DMS153 treated with DMSO at 0.1 percent for 48 hours (cell line): ENCODE data around the gene ARHGAP18.

Experiments used
- DNase-seq: peaks from one replicate; lab custom pipeline; 2025; ENCODE audit not compliant: unreplicated experiment; lab: John Stamatoyannopoulos, UW

The ARHGAP18 gene

DNA sequence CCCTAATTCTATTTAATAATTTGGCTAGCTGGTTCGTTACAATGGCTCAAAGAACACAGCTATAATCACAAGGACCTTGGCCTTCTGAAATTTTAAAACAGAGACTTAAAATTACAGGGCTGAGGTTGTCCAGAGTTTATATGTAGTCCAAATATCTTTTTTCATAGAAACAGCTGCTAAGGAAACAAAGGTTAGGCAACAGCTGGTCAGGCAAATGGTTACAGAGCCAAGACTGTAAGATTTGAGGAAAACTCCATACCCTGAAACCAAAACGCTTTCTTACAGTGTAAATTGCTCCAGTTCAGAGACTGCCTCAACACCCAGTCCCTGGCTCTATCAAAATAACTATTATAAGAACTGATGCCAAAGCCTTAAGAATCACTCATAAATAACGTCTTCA is 9.7 kb upstream of the ARHGAP18 start:
- DNase-seq: no peak

DNA sequence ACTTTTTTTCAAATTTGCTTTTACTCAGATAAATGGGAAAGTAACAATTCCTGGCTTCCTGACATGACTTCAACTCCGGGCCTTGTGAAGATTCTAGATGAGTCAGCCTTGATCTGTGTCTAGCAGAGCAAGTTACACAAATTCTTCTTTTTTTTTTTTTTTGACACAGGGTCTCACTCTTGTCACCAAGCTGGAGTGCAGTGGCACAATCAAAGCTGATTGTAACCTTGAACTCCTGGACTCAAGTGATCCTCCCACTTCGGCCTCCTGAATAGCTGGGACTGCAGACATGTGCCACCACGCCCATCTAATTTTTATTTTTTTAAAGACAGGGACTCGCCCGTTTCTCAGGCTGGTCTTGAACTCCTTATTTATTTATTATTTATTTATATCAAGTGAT is 7.3 kb upstream of the ARHGAP18 start:
- no peak for DNase-seq

DNA sequence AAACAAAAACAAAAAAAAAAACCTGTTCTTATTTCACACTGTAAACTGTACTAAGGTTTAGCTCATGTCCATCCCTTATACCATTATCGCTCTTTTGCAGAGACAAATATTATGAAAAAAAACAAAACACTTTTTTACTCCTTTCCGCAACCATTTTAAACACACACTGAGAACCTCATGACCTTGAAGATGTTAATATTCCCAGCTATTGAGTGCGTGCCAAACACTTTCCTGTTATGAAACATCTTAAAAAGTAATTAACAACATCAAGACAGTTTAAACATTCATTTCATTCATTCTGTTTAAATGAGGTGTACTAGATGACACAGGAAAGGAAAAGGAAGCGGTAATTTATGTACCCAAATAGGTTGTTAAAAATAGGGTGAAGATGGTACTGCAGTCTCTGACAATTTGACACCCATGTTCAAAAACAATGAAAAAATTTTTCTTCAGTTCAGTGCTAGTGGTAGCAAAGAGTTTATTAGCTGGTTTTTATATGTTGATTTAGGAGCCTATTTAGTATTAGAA is 3.9 kb upstream of the ARHGAP18 start:
- no peak for DNase-seq

DNA sequence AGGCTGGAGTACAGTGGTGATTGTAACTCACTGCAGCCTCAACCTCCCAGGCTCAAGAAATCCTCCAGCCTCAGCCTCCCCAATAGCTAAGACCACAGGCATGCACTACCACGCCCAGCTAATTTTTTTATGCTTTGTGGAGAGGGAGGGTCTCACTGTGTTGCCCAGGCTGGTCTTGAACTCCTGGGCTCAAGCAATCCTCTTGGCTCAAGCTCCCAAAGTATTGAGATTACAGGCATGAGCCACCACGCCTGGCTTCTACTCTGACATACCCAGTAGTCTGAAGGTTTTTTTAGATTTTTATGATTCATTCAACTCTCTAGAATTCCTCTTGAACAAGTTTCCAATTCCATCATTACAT is 1.3 kb upstream of the ARHGAP18 start:
- no peak for DNase-seq

DNA sequence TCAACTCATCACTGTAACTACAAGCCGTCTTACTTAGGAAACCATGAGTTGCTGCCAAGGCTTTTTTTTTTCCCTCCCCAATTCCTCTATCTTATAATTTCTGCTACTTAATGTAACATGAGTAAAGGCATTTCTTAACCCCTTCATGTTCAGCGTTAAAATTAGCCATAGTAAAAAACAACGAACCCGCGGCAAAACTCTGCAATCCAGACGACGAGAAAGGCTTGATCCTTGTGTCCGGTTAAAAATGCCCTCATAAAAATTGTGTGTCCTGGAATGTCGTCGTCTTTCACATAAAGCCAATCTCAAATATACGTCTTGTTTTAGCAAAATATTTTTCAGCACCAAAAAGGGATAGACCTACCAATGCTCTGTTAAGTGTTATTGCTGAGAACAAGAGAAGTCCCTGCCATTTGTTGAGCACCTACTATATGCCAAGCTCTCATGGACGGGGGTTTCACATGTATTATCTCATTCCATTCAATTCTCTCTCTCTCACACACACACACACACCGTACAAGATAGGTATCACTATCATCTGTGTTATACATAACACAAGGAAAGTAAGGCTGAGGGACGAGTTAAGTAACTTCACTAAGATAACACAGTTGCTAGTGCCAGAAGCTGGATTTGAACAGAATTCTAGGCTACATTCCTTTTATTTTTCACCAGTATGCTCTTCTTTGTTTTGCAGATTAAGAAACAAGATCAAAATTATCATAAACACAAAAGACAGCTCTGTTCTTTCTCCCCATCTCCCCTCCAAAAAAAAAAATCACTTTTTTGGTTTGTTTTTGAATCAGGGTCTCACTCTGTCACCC is 683 bp upstream of the ARHGAP18 start:
- DNase-seq: no peak

DNA sequence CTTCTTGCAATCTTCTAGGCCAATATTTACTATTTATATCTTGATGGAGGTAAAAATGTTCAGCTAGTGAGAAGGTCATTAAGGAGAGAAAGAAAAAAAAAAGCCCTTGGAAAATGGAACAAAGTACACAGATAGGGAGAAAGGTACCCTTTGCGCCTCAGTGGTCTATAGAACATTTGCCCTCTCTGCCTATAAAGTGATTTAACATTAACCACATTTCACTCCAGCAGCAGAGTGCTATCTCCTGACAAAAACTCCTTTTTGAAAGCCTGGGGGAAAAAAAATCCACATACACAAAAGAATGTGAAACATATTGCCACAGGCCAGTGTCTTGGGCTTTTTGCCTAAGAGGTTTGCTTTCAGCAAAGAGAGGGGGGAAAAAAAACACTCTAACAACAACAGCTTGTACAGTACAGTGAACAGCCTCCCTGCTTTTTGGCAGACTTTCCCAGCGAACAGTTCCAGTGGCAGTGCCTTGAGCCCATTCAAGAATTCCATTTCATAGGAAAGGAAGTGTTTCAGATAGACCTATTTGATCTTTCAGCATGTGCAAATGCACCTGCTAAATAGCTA is 695 bp downstream of the ARHGAP18 start:
- DNase-seq: no peak

DNA sequence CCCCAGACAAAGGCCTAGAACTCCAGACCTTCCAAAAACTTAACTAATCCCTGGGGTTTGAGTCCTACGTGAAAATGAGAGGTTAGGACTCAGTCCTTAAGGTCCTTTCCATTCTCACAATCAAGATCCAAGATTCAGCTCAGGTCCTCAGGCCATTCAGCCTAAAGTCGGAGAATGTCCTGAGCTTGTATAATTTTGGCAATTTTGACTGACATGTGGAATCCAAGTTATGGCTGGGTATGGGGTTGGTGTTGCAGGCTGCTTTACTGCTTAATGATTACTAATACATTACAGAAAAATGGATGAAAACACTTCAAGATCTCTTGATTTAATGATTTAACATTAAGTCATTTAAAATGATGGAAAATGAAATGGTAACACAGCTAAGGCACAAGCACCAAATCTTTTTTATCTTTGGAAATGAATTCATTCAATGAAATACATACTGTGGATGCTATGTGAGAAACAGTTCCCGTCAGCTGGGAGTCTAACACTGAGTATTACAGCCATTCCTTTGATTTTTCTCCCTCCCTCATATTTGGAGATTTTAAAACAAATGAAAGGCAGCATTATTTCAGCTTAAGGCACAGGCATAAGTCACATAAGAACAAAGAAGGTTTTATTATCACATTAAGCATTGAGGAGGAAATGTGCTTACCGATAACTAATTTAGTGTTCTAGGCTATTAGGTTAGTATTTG is 1.3 kb downstream of the ARHGAP18 start:
- DNase-seq: no peak

DNA sequence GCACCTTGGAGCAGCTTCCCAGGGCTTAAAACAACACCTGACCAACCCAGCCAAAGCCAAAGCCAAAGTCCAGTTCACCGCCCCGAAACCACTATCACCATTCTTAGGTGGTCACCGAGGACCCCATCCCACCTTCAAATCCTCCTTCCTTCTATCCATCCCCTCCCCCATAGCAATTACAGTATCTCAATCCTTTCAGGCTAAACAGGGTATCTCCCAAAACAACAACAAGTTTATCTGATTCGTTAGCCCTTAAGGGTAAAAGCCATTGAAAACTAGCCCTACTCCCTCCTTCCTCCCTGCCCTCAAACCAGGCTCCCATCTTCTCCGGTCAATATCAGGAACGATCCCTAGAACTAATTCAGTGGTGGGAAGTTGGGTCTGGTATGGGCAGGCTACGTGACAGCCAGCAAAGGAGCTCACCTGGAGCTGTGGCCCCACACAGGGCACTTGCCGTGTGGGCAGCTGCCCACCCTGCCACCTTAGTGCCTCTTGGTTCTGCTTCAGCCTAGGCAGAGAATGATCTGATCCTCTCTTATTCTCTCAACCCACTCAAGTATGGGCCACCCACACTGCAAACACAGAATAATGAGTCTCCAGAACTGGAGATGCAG is 2.0 kb downstream of the ARHGAP18 start:
- DNase-seq: no peak

DNA sequence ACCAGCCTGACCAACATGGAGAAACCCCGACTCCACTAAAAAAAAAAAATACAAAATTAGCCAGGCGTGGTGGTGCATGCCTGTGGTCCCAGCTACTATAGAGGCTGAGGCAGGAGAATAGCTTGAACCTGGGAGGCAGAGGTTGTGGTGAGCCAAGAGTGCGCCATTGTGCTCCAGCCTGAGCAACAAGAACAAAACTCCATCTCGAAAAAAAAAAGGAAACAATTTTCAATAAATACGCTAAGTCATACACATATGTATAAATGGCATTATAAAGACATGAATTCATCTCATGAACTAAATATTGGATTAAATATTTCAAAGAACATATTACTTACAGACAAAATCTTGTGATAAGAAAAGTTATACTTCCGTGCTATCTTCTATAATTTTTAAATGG is 2.9 kb downstream of the ARHGAP18 start:
- no peak for DNase-seq

DNA sequence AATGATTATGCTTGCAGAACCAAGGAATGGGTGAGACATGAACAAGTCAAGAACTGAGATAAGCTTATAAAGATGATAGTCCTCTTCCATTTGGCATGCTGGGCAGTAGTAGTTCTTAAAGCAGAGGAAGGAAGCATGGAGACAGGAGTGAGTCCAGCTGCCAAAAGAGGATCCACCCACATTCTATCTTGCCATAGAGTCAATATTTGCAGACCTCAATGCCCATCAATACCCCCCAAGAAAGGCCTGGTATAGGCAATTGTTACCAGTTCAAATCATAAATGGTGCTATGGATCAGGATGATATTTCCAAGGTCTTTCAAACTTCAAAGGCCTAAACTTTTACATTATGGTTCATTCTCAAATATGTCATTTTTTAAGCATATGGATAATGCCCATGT is 4.8 kb downstream of the ARHGAP18 start:
- no peak for DNase-seq

DNA sequence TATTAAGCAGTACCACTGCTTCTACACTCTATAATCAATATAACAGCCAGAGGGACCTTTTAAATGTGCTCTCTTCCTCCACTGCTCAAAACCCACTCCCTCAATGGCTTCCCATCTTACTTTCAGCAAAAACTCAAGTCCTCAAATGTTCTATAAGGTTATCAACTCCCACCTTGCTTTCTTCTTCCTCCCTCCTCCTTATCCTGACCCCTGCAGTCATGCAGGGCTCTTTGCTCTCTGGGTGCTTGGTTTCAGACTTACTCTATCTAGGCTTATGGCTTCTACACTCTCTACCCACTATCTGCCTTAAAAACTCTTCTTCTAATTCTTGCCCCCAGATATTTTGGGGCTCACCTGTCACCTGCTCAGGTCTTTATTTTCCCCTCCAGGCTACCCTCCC is 5.3 kb downstream of the ARHGAP18 start:
- no peak for DNase-seq

DNA sequence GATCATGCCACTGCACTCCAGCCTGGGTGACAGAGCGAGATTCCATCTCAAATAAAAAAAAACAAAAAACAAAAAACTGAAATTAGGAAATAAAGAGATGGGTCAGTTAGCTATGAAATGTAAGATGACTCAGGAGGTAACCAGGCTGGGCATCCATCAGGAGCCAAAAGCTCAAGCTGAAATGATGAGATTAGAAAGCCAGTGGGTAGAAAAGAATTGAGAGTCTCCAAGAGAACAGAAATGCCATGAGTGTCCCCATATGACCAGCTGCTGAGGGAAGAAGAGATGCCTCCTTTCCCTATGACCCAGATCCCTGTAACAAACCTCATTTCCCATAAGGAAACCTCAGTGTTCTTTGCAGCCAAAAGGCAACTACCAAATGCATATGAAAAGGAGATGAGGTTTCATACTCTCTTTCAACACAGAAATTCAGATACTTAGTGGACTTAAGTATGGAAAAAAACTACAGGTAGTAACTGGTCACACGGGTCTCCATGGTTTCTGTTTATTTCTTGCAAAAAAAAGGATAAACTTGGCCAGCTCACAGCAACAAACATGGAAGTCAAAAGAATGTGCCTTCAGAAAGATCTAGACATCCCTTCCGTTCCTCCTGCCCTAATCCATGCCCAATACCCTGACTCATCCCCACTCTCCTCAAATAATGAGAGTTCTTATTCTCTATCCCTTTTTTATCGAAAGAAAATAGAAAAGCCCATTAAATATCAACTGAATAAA is 8.1 kb downstream of the ARHGAP18 start:
- no peak for DNase-seq

DNA sequence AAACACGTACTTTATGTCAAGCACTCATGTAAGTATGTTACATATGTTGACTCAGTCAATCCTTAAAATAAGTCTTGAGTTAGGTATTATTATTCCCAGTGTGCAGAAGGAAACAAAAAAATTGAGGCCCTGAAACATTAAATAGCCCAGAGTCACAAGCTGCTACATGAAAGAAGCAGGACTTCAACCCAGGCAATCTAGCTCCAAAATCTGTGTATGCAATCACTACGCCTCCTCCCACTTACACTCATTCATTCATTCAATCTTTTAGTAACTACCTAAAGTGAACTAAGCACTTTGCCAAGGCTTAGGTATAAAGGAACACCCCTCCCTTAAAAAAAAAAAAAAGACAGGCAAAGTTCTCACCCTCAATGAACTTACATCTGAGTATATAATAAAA is 9.3 kb downstream of the ARHGAP18 start:
- DNase-seq: no peak

DNA sequence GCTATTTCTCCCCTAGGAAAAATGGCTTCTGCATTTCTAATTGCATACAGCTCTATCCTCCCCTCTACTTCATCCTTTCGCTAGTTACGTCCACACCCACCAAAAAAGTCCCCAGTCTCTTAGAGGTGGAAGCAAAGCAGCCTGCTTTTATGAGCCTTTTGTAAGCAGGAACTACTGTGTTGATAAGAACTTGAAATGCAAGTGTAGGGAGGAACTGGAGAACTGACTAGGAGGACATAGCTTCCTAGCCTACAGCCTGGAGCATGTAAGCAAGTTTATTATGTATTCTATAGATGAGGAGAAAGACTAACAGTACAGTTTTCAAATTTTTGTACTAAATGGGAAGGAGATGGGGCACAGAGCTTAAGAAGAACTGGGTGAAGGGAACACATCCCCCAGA is 10.3 kb downstream of the ARHGAP18 start:
- DNase-seq: no peak

DNA sequence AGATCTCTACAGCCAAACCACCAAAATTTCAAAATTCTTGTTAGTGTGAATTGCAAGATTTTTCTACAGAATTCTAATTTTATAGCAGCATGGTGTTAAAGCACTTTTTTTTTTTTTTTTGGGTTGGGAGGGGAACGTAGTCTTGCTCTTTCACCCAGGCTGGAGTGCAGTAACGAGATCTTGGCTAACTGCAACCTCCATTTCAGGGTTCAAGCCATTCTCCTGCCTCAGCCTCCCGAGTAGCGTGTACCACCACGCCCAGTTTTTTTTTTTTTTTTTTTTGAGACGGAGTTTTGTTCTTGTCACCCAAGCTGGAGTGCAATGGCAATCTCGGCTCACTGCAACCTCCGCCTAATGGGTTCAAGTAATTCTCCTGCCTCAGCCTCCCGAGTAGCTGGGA is 11.5 kb downstream of the ARHGAP18 start:
- DNase-seq: no peak

DNA sequence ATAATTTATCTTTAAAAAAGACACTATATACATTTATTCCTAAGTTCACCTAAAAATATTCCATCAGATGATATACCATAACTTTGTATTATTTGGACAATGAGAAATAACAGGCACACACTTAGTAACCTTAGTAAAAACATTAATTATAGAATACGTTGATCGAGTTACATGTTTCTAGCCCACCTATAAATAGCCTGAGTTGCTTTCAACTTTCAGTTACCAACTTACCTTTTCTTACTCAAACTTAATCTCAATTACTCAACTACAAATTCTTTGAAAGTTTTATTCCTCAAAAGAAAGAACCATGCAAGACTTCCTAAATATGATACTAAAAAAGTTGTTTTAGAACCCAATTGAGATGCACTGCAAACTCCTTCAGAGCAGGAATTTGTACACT is 12.2 kb downstream of the ARHGAP18 start:
- DNase-seq: no peak

DNA sequence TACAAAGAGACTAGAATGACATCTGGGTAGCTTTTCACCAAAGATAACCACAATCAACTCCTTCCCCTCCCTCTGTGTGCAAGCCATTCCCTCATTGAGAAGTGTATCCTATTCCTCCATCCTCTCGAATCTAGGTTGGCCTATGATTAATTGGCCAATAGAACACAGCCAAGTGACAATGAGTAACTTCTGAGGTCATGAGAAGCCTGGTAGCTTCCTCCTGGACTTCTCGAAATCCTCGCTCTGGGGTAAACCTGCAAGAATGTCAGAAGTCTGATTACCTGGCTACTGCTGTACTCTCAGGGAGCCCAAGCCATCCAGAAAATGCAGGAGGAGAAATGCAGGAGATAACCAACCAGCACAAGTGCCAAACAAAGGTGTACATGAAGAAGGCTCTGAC is 13.1 kb downstream of the ARHGAP18 start:
- no peak for DNase-seq

DNA sequence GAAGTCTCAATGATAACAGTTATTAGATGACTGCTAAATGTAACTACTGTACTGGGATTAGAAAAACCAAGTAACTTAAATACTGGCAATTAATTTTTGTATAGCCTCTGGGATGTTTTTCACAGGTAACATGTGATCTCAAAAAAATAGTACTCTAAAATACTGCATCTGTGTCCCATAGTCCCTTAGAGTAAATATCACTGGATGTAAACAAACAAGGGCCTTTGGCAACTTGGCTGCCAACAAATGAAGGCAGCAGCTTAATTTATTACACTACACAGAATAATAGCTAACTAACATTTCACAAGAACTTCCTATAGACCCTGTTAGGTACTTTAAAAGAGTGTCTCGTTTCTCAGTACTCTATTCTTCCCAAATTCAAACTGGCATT is 14.0 kb downstream of the ARHGAP18 start:
- no peak for DNase-seq

DNA sequence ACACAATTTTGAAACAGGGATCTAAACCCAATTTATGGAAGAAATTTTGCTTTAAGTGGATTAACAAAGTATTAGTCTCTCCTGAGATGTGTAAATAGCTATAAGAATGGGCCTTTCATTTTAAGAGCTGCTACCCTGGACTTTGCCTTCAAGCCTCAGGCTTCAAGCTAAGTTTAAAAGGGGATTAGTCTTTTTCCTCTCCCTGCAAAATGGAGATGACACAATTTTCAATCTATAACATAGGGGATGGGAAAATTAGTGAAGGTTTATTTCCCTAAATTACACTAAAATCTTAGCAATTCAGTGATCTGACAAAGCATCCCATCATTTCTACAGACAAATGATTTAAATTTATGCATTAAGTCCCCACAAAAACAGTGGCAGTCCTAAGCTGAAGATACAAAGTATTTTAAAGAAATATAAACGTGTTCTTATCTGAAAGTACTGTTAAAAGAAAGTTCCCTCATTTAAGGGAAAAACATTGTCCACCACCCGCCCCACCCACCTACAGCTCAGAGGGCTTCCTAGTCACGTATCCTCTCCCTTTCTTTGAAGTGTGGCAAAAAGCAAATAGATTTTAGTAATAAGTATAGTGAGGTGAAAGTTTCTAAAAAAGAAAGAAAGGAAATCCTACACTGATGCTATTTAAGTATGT is 14.5 kb downstream of the ARHGAP18 start:
- DNase-seq: no peak

DNA sequence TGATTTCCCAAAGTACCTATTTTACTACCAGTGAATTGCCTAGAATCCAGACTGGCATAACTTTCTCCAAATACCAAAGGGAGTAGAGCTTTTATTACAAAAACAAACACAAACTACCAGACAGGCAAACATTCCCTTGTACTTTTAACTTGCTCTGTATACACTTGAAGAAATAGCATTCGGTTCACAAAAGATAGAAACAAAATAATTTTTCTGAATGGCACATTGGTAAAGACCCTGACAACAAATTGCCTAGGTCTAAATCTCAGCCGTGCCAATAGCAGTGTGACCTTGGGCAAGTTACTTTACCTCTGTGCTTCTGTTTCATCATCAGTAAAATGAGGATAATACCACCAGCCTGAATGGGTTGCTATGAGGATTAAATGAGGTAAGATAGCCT is 15.9 kb downstream of the ARHGAP18 start:
- DNase-seq: no peak

DNA sequence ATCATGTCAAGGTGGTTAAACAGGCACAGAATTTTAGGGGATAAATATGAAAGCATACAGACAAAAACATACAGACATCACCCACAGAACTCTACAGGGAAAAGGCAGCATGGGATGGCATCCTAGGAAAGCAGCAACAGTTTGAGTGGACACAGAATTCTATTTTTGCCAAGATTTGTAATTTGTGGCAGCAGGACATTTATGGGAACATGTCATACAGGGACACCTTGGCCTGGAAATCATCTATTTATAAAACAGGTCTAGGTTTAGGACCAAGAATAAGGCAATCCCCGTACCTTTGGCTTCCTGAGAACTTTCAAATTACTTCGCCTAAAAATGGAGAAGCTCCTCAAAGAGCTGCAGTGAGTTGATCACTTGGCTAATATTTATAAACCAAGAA is 17.5 kb downstream of the ARHGAP18 start:
- no peak for DNase-seq
